GM19395 (cell line): ENCODE results near the gene CREBZF.
A peak's percentile ranks its signal among the peaks of the same experiment; 100 is the strongest.

Experiments used
- ATAC-seq: cut with Tn5 transposase; IDR thresholded peaks from one replicate; pipeline ENCODE4 v1.9.1; 2021; ENCODE audit warnings: mild to moderate bottlenecking, moderate library complexity; ENCODE audit not compliant: unreplicated experiment

CREBZF gene

DNA sequence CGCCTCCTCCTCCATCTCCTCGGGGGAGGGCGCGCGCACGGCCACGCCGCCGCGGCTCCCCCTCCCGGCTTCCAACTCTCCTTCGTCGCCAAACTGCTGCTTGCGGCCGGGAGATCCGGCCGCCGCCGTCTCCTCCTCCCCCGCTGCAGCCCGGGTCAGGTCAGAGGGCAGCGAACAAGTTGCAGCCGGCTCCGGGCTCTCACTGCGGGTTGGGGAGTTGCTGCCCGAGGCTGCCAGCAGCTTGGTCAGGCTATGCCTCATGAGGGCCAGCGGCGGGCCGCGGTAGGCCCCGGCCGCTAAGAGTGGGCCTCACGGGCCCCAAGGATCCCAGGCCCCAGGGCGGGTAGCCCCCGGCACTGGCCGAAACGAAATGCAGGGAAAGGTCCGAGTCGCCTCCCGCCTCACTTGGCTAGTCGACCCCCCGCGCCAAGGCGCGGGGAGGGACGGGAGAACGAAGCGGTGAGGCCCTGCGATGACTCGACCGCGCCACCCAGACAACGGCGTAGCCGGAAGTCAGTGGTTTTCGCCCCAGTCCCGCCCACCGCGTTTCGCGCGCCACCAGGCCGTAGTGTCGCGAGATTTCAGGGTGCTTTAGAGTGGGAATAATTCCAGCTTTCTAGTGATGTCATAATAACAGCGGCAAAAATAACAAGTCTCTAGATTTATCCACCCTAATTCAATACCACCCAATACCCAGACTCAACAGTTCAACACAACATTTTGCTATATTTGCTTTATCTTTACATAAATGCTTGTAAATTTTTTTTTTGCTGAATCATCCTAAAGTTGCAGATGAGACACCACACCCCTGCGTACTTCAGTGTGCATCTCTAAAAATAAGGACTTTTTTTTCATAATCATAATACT is at the start of gene CREBZF:
Gene CREBZF, minus strand, starts transcription at position 515 of the 867 bp plus-strand sequence. Its CDS starts 254 bp downstream, at position 261.
- ATAC-seq, result peak; percentile 91

GRCh38 chr11:85712953-85713352 is 48.0 kb upstream of the CREBZF start:
- ATAC-seq, result no peak

DNA sequence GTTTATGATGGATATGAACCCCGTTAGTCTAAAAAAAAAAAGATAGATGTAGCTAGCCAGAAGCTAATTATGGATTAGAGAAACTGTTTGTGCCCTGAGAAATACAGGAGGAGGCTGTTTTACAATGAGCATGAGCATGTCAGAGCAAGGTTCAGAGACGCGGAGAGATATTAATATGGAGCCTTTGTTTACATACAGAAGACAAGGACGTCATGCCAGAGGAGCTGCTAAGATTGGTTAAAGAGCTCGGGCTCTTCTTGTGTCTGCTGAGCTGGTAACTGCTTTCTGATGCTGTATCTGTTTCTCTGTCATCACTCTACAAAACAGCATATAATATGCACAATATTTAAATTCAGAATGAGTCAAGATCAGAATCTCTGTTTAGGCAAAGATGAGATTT is 46.0 kb upstream of the CREBZF start:
- no peak for ATAC-seq

GRCh38 chr11:85709941-85710702 is 45.2 kb upstream of the CREBZF start:
- no peak for ATAC-seq

- ATAC-seq, result no peak
Measured at GRCh38 chr11:85705800-85706199, 40.9 kb upstream of the CREBZF start.

- no peak for ATAC-seq
Measured at GRCh38 chr11:85704967-85705366, 40.0 kb upstream of the CREBZF start.

DNA sequence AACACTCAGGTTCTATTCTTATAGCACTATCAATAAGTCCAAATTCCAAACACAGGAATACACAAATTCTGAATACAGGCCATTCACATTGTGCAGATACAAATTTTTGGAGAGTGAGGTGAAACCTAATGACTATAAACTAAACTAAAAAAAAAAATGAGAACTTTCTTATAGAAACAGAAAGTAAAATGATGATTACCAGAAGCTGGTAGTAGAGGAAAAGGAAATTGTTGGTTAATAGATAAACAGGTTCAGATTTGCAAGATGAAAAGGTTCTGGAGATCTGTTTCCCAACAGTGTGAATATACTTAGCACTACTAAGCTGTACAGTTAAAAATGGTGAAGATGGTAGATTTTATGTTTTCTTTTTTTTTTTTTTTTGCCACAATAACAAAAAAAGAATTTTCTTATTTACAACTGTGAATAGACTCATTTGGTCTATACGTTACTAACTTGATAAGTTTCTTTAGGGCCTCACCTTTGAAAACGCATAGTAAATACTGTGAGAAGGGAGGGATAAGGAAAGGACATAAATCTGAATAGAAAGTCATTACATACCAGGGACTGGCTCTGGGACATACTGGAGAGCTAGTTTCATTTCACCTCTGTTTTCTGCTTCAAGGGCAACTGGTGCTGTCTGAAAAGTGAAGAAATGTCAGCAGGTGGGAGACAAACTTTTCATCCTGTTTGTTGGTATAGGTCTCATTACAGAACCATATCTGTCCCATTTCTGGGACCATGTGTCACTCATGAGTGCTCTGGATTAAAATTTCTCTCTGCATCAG is 35.2 kb upstream of the CREBZF start:
- ATAC-seq, result peak; percentile 96

- ATAC-seq, result no peak
Measured at GRCh38 chr11:85698195-85698594, 33.3 kb upstream of the CREBZF start.

GRCh38 chr11:85697747-85698146 is 32.8 kb upstream of the CREBZF start:
- ATAC-seq, result no peak

DNA sequence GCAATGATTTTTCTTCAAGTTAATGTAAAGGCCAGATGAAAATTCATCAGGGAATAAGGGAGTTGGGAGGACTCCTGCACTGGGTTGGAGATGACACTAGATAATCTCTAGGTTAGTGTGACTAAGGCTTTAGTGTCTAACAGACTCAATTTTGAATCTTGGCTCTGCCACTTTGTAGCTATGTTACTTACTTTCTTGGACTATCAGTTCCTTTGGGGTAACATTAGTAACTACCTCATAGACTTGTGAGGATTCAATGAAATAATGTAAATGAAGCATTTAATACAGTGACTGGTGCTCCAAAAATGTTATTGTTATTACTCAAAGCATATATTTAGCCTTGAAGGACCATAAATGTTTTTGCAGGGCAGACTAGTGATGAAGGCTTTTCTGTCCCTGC is 30.6 kb upstream of the CREBZF start:
- ATAC-seq, result no peak

DNA sequence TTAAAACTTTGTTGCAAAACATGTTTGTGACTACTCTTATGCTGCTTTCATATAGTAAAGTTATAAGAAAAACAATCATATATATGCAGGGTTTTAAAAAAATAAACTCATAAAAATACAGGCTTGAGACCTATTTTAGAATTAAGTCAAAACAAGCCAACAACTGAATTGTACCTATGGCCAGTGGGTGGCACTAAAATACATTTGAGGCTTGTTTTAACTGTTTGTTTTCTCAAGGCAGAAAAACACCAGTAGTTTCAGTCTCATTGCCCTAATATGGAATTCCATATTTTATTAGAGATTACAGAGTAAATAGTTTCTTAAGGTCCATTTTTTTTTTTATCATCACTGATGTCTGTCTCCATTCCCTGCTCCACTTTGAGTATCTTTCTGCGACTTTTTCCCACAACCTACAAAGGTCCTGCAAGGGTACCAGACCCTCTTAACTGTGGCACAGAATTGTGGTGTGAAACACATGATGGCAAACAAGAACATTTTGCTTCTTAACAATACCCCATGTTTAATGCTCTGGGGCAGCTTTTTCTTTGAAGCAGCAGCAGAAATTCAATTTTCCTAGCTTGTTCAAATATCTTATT is 29.6 kb upstream of the CREBZF start:
- peak; percentile 66 for ATAC-seq

DNA sequence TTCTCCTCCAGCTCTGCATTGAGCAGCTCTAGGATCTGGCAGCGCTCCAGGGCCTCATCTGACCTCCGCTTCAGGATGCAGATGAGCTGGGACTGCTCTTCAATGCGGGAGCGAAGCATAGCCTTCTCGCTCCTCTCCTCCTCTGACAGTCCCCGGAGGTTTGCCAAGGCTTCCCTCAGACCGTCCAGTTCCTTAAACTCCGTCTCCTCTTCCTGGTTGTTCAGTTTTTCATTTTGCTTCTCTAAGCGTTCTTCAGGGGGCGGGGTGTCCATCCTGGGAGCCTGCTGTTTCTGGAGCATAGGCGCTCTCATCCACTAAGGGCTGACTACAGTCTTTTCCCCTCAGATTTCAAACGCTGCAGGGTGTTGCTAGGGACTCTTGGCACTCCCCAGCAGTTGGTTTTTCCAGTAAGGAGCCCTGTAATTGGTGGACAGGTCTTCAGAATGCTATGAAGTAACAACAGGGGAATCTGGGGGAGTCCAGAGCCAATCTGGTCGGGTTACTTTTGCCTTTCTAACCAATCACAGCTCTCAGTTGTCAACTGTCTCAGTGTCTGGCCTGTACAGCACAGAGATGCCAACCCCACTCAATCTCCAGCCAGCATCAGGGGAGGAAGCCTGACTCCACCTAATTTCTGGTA is 21.0 kb upstream of the CREBZF start, which contains the start of gene CCDC89:
Gene CCDC89, minus strand, starts transcription at position 376 of the 640 bp plus-strand sequence. Its CDS starts 65 bp downstream, at position 311.
- ATAC-seq, result no peak

DNA sequence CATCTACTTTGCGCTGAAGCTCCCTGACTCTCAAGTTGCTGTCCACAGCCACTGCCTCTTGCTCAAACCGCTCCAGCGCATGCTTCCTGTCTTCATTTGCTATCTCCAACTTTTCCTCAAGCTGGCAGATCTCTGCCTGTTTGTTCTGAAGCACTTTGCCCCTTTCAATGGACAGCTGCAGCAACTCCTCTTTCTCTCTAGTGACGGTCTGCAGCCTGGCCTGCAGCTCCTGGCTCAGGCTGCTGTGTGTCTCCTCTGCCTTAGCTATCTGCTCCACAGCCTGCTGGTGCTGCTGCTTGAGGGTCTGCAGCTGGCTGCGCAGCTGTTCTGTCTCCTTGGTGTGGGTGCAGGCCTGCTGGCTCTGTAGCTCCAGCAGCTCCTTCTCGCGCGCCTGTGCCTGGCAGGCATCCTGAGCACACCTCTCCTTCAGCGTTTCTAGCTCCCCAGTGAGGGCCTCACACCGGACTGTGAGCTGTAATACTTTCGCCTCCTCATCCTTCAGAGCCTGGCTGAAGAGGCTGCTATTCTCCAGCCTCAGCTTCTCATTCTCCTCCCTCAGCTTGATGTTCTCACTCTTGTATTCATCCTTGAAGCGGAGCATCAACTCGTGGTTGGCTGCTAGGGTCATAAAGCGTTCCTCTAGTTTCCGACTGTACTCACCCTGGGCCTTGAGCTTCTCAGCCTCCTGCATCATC is 20.3 kb upstream of the CREBZF start:
- no peak for ATAC-seq

DNA sequence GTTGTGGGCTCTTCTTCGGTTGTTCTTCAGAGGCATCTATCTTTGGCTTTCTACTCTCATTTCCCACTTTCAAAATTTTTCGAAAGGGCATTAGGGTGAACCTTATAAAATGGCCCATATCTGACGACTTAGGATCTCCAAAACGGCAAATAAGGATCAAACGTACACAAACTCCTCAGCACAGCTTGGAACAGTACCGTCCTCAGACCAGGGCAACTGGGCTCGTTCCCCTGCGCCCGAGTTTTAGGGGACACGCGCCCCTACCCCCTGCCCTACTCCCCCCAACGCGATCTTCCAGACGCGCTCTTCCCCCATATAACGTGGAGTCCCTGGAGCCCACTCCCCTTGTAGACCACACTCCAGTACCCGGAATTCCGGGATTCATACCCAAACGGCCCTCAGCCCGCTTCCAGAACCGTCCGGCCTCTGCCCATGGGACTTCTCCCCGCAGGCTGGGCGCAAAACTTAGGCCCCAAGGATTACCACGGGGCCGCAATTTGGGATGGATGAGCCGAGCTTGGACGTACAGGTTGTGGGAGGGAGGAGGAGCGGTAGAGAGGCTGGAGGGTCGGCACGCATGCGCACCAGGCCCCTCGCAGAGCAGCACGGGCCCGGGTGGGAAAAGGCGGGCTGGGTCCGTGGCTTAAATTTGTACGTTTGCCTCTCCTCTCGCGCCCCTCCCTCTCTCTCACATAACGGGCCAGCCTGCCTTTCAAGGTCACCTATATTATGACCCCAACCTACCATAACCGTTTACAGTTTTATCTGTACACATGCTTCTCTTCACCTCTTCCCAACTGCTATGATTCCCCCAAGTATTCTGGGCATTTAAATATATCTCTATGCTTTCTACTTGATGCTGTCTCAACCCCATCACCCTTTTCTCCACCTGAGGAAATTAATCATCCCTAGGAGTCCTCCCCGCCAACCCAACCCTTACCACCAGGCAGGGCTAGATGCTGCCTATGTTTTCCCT is 17.7 kb upstream of the CREBZF start:
- ATAC-seq, result peak; percentile 80

DNA sequence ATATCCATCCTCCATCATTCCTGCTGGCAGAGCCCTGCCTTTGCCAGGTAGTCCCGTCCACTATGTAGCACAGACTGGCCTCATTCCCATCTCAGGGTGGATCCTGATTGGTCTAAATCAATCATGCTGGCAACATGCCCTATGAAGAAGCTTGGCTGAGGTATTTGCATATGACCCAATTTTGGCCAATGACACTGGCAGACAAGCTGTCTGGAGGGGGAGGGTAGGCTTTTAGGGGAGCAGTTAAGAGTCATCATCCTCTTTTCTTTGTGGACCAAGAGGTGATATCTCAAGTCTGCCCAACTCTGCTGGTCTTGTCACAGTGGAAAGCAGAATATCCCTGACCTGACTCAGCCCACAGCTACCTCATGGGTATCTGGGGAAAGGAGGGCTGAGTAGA is 16.0 kb upstream of the CREBZF start:
- ATAC-seq, result no peak

DNA sequence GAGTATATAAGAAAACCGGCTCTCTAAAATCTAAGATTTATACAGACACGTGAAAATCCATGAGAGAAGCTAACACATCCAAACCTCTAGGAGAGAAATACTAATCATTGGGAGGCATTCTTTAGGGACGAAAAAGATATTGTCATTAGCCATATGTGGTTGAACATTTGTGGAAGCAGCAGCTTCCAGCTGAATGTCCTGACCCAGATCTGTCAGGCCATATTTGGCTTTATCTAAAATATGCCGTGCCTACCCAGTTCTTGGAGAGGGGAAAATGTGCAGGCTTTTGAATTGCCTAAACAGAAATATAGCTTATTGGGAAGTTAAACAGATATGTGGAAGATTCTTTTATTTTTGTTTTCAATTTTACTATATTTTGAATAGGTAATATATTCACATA is 14.6 kb upstream of the CREBZF start:
- no peak for ATAC-seq

DNA sequence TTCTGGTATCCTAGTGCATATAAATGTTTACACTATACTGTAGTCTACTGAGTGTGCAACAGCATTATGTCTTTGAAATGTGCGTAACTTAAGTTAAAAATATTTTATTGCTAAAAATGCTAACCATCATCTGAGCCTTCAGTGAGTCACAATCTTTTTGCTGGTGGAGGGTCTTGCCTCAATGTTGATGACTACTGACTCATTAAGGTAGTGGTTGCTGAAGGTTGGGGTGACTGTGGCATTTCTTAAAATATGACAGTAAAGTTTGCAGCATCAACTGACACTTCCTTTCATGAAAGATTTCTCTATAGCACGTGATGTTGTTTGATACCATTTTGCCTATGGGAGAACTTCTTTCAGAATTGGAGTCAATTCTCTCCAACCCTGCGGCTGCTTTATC is 8.5 kb upstream of the CREBZF start:
- no peak for ATAC-seq

DNA sequence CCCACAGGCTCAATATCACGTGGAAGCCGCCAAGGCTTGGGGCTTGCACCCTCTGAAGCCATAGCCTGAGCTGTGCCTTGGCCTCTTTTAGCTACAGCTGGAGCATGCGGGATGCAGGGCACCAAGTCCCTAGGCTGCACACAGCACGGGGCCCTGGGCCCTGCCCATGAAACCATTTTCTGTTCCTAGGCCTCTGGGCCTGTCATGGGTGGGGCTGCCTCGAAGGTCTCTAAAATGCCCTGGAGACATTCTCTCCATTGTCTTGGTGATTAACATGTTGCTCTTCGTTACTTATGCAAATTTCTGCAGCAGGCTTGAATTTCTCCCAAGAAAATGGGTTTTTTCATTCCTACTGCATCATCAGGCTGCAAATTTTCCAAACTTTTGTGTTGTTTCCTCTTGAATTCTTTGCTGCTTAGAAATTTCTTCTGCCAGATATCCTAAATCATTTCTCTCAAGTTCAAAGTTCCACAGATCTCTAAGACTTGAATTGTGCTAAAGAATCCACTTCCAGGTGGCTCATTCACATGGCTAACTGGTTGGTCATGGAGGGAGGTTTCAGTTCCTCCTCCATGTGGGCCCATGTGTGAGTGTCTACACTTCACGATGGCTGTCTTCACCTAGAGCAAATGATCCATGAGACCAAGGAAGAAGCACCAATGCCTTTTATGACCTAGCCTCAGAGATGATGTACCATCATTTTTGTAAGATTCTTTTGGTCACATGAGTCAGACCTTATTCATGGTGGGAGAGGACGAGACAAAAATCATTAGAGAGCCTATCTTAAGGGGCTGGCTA is 7.4 kb upstream of the CREBZF start:
- no peak for ATAC-seq
